Heart left ventricle (tissue), 13 donors: ENCODE data around the gene ATAT1.

Experiments
- CTCF ChIP-seq, 12 donors: fragments of 200-600 bp; sonication (generic) in 4 of 12; IDR thresholded peaks; one replicate each; pipeline versions ENCODE4 v1.5.0 to v1.8.0; 2018 to 2022; ENCODE audit warnings: antibody characterized with exemption in 12 of 12, mild to moderate bottlenecking in 5 of 12
- POLR2A ChIP-seq, 2 donors: fragments of 450-650 bp; IDR thresholded peaks; one replicate each; pipeline ENCODE4 v1.6.1; 2017; ENCODE audit warnings: antibody characterized with exemption in 2 of 2, mild to moderate bottlenecking in 2 of 2, moderate library complexity in 2 of 2
- donor health status: ischemic (EF 13 %, LVEDD 7.1; RV severe dilation, severe dysfunction).
- donor health status: DM: no; HTN: yes; CAD: no.
- donor health status: DM: no; HTN: no; CAD: no.
- donor health status: ischemic (EF 25% LVEDD 6.9; RV normal size, moderate dysfunction).
- donor health status: ischemic (EF 25% LVEDD 5.7; RV mildly dilated, moderate dysfunction).
- donor health status: ischemic (EF 35%, LVEDD 5.7; RV mildly dilated, moderate dysfunction).
- donor health status: nonischemic (EF 11% LVEDD 7.7; RV severe dilation, severe dysfunction).
- donor health status: DM: yes; HTN: yes; CAD: no.
- donor health status: PGD.
- donor health status: ischemic (EF 29% LVEDD 5.4; RV normal size, mild dysfunction).
- donor health status: nonischemic (EF 23%, LVEDD 6.1; RV moderate dilation, normal function).

GRCh38 chr6:30688569-30688968 is 61.9 kb downstream of the ATAT1 start:
- TF ChIP-seq CTCF (IDR thresholded peaks at IDR 0.05) (no peak), POLR2A (IDR thresholded peaks at IDR 0.05) (no peak)
